K562 (cell line): ENCODE data around the gene ERAP2. TPM values are rescaled to one million over a fixed set of nuclear protein-coding genes. Genes with fewer than 3 reads are reported as not detected.

Experiments
- AFF1 ChIP-seq, 2 experiments: fragments of 450-650 bp; IDR thresholded peaks; 2 replicates each; pipeline ENCODE4 v1.6.1; 2018; ENCODE audit warnings: mild to moderate bottlenecking in 2 of 2, low read depth in 1 of 2; ENCODE audit not compliant: partially characterized antibody in 2 of 2
- CCNT2 ChIP-seq: IDR thresholded peaks from 2 replicates; pipeline ENCODE4 v1.6.1; 2011; ENCODE audit warnings: borderline replicate concordance, low read depth, mild to moderate bottlenecking, moderate library complexity, mixed read lengths, low read length; ENCODE audit not compliant: insufficient read length; ENCODE audit errors: extremely low read depth
- NCOA2 ChIP-seq, 2 experiments: fragments of 450-650 bp; IDR thresholded peaks; 2 replicates each; pipeline ENCODE4 v1.6.1; 2018; ENCODE audit warnings: mild to moderate bottlenecking in 2 of 2, moderate library complexity in 1 of 2; ENCODE audit not compliant: partially characterized antibody in 2 of 2
- NONO ChIP-seq, 2 experiments: fragments of 200-400 bp in 1 of 2; fragments of 450-650 bp in 1 of 2; formaldehyde crosslinking in 1 of 2; IDR thresholded peaks; 2 replicates each; pipeline ENCODE4 v1.6.1; 2017; ENCODE audit warnings: low read depth in 2 of 2, mild to moderate bottlenecking in 2 of 2, moderate library complexity in 2 of 2, low read length in 1 of 2
- SIX5 ChIP-seq, 2 experiments: IDR thresholded peaks; 2 replicates each; pipeline ENCODE4 v1.6.1; 2011; ENCODE audit warnings: low read length in 2 of 2, borderline replicate concordance in 1 of 2, low read depth in 1 of 2, mild to moderate bottlenecking in 1 of 2, moderate library complexity in 1 of 2; ENCODE audit not compliant: insufficient read depth in 1 of 2
- SRSF3 ChIP-seq: fragments of 200-400 bp; formaldehyde crosslinking; IDR thresholded peaks from 2 replicates; pipeline ENCODE4 v1.6.1; 2016; ENCODE audit warnings: mild to moderate bottlenecking, low read length, moderate library complexity; ENCODE audit not compliant: insufficient read depth
- TAF1 ChIP-seq: IDR thresholded peaks from 2 replicates; pipeline ENCODE4 v1.6.1; 2011; ENCODE audit warnings: mild to moderate bottlenecking, low read length, moderate library complexity; ENCODE audit not compliant: insufficient read depth, control insufficient read depth, severe bottlenecking; ENCODE audit errors: extremely low read depth
- TCFL5 ChIP-seq: fragments of 250-450 bp; sonication (Bioruptor Pico); conservative IDR thresholded peaks from 2 replicates; pipeline ENCODE4 v1.6.1; 2021; ENCODE audit warnings: mild to moderate bottlenecking, moderate library complexity, matching md5 sums
- ZBED1 ChIP-seq: IDR thresholded peaks from 2 replicates; pipeline ENCODE4 v1.6.1; 2014
- ZNF324 ChIP-seq: fragments of 250-450 bp; sonication (Bioruptor Pico); IDR thresholded peaks from 2 replicates; pipeline ENCODE4 v1.4.0; 2020; ENCODE audit warnings: mild to moderate bottlenecking
- ZNF77 ChIP-seq: fragments of 250-450 bp; sonication (Bioruptor Pico); IDR thresholded peaks from 2 replicates; pipeline ENCODE4 v1.5.0; 2020
- ZNF830 ChIP-seq: fragments of 250-450 bp; sonication (Bioruptor Pico); IDR thresholded peaks from 2 replicates; pipeline ENCODE4 v1.5.0; 2021; ENCODE audit warnings: mild to moderate bottlenecking
- polyA plus RNA-seq, 8 experiments: library from polyadenylated mRNA; depleted of rRNA in 4 of 8; stranded (reverse) in 5 of 8; unstranded in 3 of 8; fragments of >200 nt; fragmentation: Nextera tagmentation in 2 of 8; fragmentation: Illumina TruSeq in 1 of 8; extraction: Ambion mirVana in 2 of 8; extraction: Trizol in 1 of 8; gene quantifications; 2 replicates each; pipeline versions ENCODE4 v1.2.1 to v1.2.3, GENCODE V29; 2011 to 2014; ENCODE audit warnings: inconsistent platforms in 1 of 8, missing spikeins in 1 of 8
- total RNA-seq, 7 experiments: library from RNA; depleted of rRNA in 6 of 7; stranded (reverse); fragments of >200 nt in 6 of 7; fragmentation: Illumina TruSeq in 2 of 7; extraction: Trizol in 2 of 7; gene quantifications; 2 replicates each; pipeline versions ENCODE4 v1.2.1 to v1.2.3, GENCODE V29; 2011 to 2021; ENCODE audit warnings: low replicate concordance in 1 of 7

ERAP2 gene
- total and polyA plus RNA-seq, 9 of the 15 experiments (the other 6 are each of a cell fraction or from before 2014, with no cell fraction given) = 0.93 to 4.0 (median 2.1) TPM

- no peak for TF ChIP-seq TAF1
- no peak for TF ChIP-seq ZNF77 (CRISPR knock-in tag)
- TF ChIP-seq TCFL5 = no peak
- TF ChIP-seq AFF1 (IDR thresholded peaks at IDR 0.05; ENCODE audit: low read depth in 1 of 2, partially characterized antibody in 2 of 2) = no peak
- TF ChIP-seq ZBED1 = no peak
- no peak for TF ChIP-seq NCOA2 (IDR thresholded peaks at IDR 0.05; ENCODE audit: partially characterized antibody in 2 of 2)
- TF ChIP-seq ZNF830 (CRISPR knock-in tag) = no peak
- no peak for TF ChIP-seq CCNT2
- TF ChIP-seq SIX5 (IDR thresholded peaks at IDR 0.05; ENCODE audit: borderline replicate concordance in 1 of 2, insufficient read depth in 1 of 2, low read depth in 1 of 2, low read length in 2 of 2) = no peak
- no peak for TF ChIP-seq ZNF324
- no peak for TF ChIP-seq SRSF3
- no peak for TF ChIP-seq NONO (IDR thresholded peaks at IDR 0.05; ENCODE audit: low read depth in 2 of 2, low read length in 1 of 2)
These were observed 5.9 kb upstream of the ERAP2 start (continued) for GRCh38 chr5:96870094-96871026.
